Erythroblast (primary cell): ENCODE measurements around the gene CEP85.

ENCODE experiments used
- GATA1 ChIP-seq: IDR thresholded peaks from 2 replicates; pipeline ENCODE4 v1.6.1; 2011; ENCODE audit warnings: low read depth, mild to moderate bottlenecking, control low read depth, low read length, moderate library complexity
- POLR2A ChIP-seq: IDR thresholded peaks from 2 replicates; pipeline ENCODE4 v1.6.1; 2011; ENCODE audit warnings: mild to moderate bottlenecking, low read length

GRCh38 chr1:26212726-26213125 lies 21.3 kb upstream of the CEP85 start:
- TF ChIP-seq POLR2A (no peak), GATA1 (no peak)
